CD4-positive, CD25-positive, alpha-beta regulatory T cell (primary cell): ENCODE measurements around the gene SEMA4C. TPM values are rescaled to one million over a fixed set of nuclear protein-coding genes. Genes with fewer than 3 reads are reported as not detected.
A peak's percentile ranks its signal among the peaks of the same experiment; 100 is the strongest.

Experiments used
- ATAC-seq, 2 donors: fragments of 150-1000 bp; cut with Tn5 transposase; one replicate each; pipeline ENCODE4 v1.10.0; 2021; ENCODE audit warnings: low read depth in 2 of 2, moderate number of reproducible peaks in 2 of 2, moderate library complexity in 1 of 2
- DNase-seq, 3 donors: peaks; one replicate each; pipeline versions ENCODE4 v3.0.0 to v3.0.0-alpha.2; 2012 to 2022; ENCODE audit warnings: mixed read lengths in 1 of 3
- H3K27ac ChIP-seq: one replicate; pipeline ENCODE4 v1.7.0; 2013; ENCODE audit warnings: mild to moderate bottlenecking, low read length; ENCODE audit not compliant: insufficient read depth, poor library complexity, severe bottlenecking
- H3K27me3 ChIP-seq: one replicate; pipeline ENCODE4 v1.7.0; 2013; ENCODE audit warnings: low read length; ENCODE audit not compliant: control insufficient read depth, insufficient read depth
- H3K36me3 ChIP-seq: one replicate; pipeline ENCODE4 v1.7.0; 2013; ENCODE audit warnings: mild to moderate bottlenecking, low read length, moderate library complexity; ENCODE audit not compliant: control insufficient read depth, insufficient read depth
- H3K4me1 ChIP-seq: 2 replicates; pipeline ENCODE4 v1.7.0; 2013; ENCODE audit warnings: mild to moderate bottlenecking, low read length; ENCODE audit not compliant: insufficient read depth, control insufficient read depth, poor library complexity, severe bottlenecking
- H3K4me3 ChIP-seq: one replicate; pipeline ENCODE4 v1.7.0; 2013; ENCODE audit warnings: low read depth, mild to moderate bottlenecking, low read length, moderate library complexity
- H3K9me3 ChIP-seq, 2 experiments: 1 replicate in 1 of 2; 2 replicates in 1 of 2; pipeline ENCODE4 v1.7.0; 2013; ENCODE audit warnings: low read length in 2 of 2, mild to moderate bottlenecking in 1 of 2, moderate library complexity in 1 of 2; ENCODE audit not compliant: control insufficient read depth in 2 of 2
- H3K27ac Mint-ChIP-seq, 3 donors: one replicate each; pipeline ENCODE4 v1.8.0; 2020 to 2022; ENCODE audit warnings: mild to moderate bottlenecking in 3 of 3, mixed read lengths in 3 of 3, moderate library complexity in 2 of 3
- H3K27me3 Mint-ChIP-seq: one replicate; pipeline ENCODE4 v1.8.0; 2022; ENCODE audit warnings: mild to moderate bottlenecking, mixed read lengths
- H3K36me3 Mint-ChIP-seq: one replicate; pipeline ENCODE4 v1.8.0; 2020; ENCODE audit warnings: mixed read lengths
- H3K4me1 Mint-ChIP-seq, 4 donors: one replicate each; pipeline ENCODE4 v1.8.0; 2020 to 2022; ENCODE audit warnings: mixed read lengths in 4 of 4, mild to moderate bottlenecking in 1 of 4
- H3K4me3 Mint-ChIP-seq, 4 donors: one replicate each; pipeline ENCODE4 v1.8.0; 2020 to 2022; ENCODE audit warnings: mild to moderate bottlenecking in 4 of 4, mixed read lengths in 4 of 4, moderate library complexity in 3 of 4
- H3K9me3 Mint-ChIP-seq, 7 donors: one replicate each; pipeline ENCODE4 v1.8.0; 2020 to 2022; ENCODE audit warnings: mixed read lengths in 7 of 7, mild to moderate bottlenecking in 3 of 7, moderate library complexity in 2 of 7
- polyA plus RNA-seq, 4 donors: library from polyadenylated mRNA; unstranded; fragments of 300-500 nt; fragmentation: Illumina TruSeq; gene quantifications; one replicate each; pipeline ENCODE4 v1.2.3, GENCODE V29; 2021
- total RNA-seq: library from RNA; stranded (reverse); gene quantifications from one replicate; pipeline ENCODE4 v1.2.3, GENCODE V29; 2022

The SEMA4C gene
- total and polyA plus RNA-seq, 5 donors from 2014 or later: 1.3 to 23.3 (median 2.7) TPM

GRCh38 chr2:96869281-96869821 lies 529 bp downstream of the SEMA4C start:
- H3K27me3 ChIP-seq: no peaks in the 10 kb centered on the region
- H3K36me3 Mint-ChIP-seq: no peaks in the 10 kb centered on the region
- no peak overlapping the region for H3K4me3 ChIP-seq
- peaks cover 37% of the 10 kb centered on the region for H3K4me1 ChIP-seq
- H3K27me3 Mint-ChIP-seq: peaks cover 43% of the 10 kb centered on the region
- no peaks in the 10 kb centered on the region for H3K9me3 Mint-ChIP-seq
- H3K9me3 ChIP-seq: no peaks in the 10 kb centered on the region
- peak overlapping the region; percentile 71 for H3K27ac ChIP-seq
- H3K27ac Mint-ChIP-seq: no peak overlapping the region
- DNase-seq: no peak
- H3K4me3 Mint-ChIP-seq: peak overlapping the region in 3 of 4 donors; percentile 71 to 95 (median 80)
- no peak for ATAC-seq
- peaks cover 6 to 57% (median 21%) of the 10 kb centered on the region in 4 donors for H3K4me1 Mint-ChIP-seq
- peaks cover 7% of the 10 kb centered on the region for H3K36me3 ChIP-seq

- no peaks in the 10 kb centered on the region for H3K36me3 Mint-ChIP-seq
- peak overlapping the region; percentile 85 to 91 (median 90) for H3K4me3 Mint-ChIP-seq
- H3K4me1 Mint-ChIP-seq: peaks cover 6 to 50% (median 17%) of the 10 kb centered on the region in 4 donors
- peak overlapping the region; percentile 67 to 90 (median 81) for H3K27ac Mint-ChIP-seq
- Histone ChIP-seq H3K27me3 (no peaks in the 10 kb centered on the region), H3K4me3 (no peak overlapping the region), H3K4me1 (peaks cover 31% of the 10 kb centered on the region), H3K9me3 (no peaks in the 10 kb centered on the region), H3K36me3 (peaks cover 11% of the 10 kb centered on the region), H3K27ac (peak overlapping the region; percentile 65)
- ATAC-seq: peak; percentile 7 to 18
- DNase-seq: peak; percentile 43 to 57 (median 55)
- no peaks in the 10 kb centered on the region for H3K9me3 Mint-ChIP-seq
- peaks cover 39% of the 10 kb centered on the region for H3K27me3 Mint-ChIP-seq
These were observed 1.2 kb downstream of the SEMA4C start for GRCh38 chr2:96868555-96869280.

- peaks cover 17% of the 10 kb centered on the region for H3K36me3 ChIP-seq
- H3K27ac ChIP-seq: peak overlapping the region; percentile 65
- Mint-ChIP-seq H3K9me3 (no peaks in the 10 kb centered on the region), H3K27ac (peak overlapping the region; percentile 67 to 90 (median 81)), H3K4me3 (peak overlapping the region; percentile 85 to 91 (median 90)), H3K4me1 (peaks cover 6 to 45% (median 17%) of the 10 kb centered on the region in 4 donors), H3K27me3 (peaks cover 34% of the 10 kb centered on the region), H3K36me3 (peaks cover 3% of the 10 kb centered on the region)
- peak overlapping the region; percentile 32 for H3K4me3 ChIP-seq
- ATAC-seq (no peak), DNase-seq (peak in 1 of 3 donors; percentile 20)
- H3K27me3 ChIP-seq: no peaks in the 10 kb centered on the region
- no peaks in the 10 kb centered on the region for H3K9me3 ChIP-seq
- H3K4me1 ChIP-seq: peaks cover 29% of the 10 kb centered on the region
These were observed 1.9 kb downstream of the SEMA4C start for GRCh38 chr2:96867756-96868554.

GRCh38 chr2:96866986-96867755 lies 2.7 kb downstream of the SEMA4C start:
- Histone ChIP-seq H3K4me3 (no peak overlapping the region), H3K4me1 (peaks cover 29% of the 10 kb centered on the region), H3K27ac (peak overlapping the region; percentile 65), H3K36me3 (peaks cover 18% of the 10 kb centered on the region), H3K27me3 (no peaks in the 10 kb centered on the region), H3K9me3 (no peaks in the 10 kb centered on the region)
- DNase-seq (no peak), ATAC-seq (no peak)
- Mint-ChIP-seq H3K27me3 (peaks cover 28% of the 10 kb centered on the region), H3K4me1 (peaks cover 6 to 39% (median 17%) of the 10 kb centered on the region in 4 donors), H3K9me3 (peaks cover 0 to under 1% (median 0%) of the 10 kb centered on the region in 7 donors), H3K27ac (peak overlapping the region; percentile 67 to 90 (median 81)), H3K36me3 (peaks cover 5% of the 10 kb centered on the region), H3K4me3 (peak overlapping the region; percentile 85 to 91 (median 90))

GRCh38 chr2:96866586-96866985 lies 3.3 kb downstream of the SEMA4C start:
- H3K9me3 ChIP-seq: no peaks in the 10 kb centered on the region
- DNase-seq: no peak
- peaks cover 29% of the 10 kb centered on the region for H3K4me1 ChIP-seq
- H3K4me3 ChIP-seq: no peak overlapping the region
- Mint-ChIP-seq H3K9me3 (peaks cover 0 to 1% (median 0%) of the 10 kb centered on the region in 7 donors), H3K27me3 (peaks cover 28% of the 10 kb centered on the region), H3K36me3 (peaks cover 8% of the 10 kb centered on the region), H3K4me3 (peak overlapping the region; percentile 80 to 91 (median 88)), H3K27ac (peak overlapping the region in 1 of 3 donors; percentile 63), H3K4me1 (peaks cover 6 to 38% (median 17%) of the 10 kb centered on the region in 4 donors)
- no peak overlapping the region for H3K27ac ChIP-seq
- H3K36me3 ChIP-seq: peaks cover 23% of the 10 kb centered on the region
- H3K27me3 ChIP-seq: no peaks in the 10 kb centered on the region
- ATAC-seq: no peak

- Mint-ChIP-seq H3K4me1 (peaks cover 6 to 38% (median 16%) of the 10 kb centered on the region in 4 donors), H3K27ac (no peak overlapping the region), H3K36me3 (peaks cover 8% of the 10 kb centered on the region), H3K4me3 (peak overlapping the region in 2 of 4 donors; percentile 61 to 91), H3K9me3 (peaks cover 0 to 1% (median 0%) of the 10 kb centered on the region in 7 donors), H3K27me3 (peaks cover 23% of the 10 kb centered on the region)
- Histone ChIP-seq H3K4me3 (no peak overlapping the region), H3K4me1 (peaks cover 29% of the 10 kb centered on the region), H3K27ac (no peak overlapping the region), H3K36me3 (peaks cover 23% of the 10 kb centered on the region), H3K9me3 (no peaks in the 10 kb centered on the region), H3K27me3 (no peaks in the 10 kb centered on the region)
- DNase-seq (no peak), ATAC-seq (no peak)
These were observed 3.7 kb downstream of the SEMA4C start for GRCh38 chr2:96866149-96866548.

- peaks cover 18% of the 10 kb centered on the region for H3K27me3 Mint-ChIP-seq
- H3K27ac ChIP-seq: no peak overlapping the region
- H3K27ac Mint-ChIP-seq: peak overlapping the region in 1 of 3 donors; percentile 59
- H3K36me3 Mint-ChIP-seq: peaks cover 8% of the 10 kb centered on the region
- no peak for ATAC-seq
- H3K4me3 Mint-ChIP-seq: peak overlapping the region in 3 of 4 donors; percentile 48 to 91 (median 61)
- peaks cover 23% of the 10 kb centered on the region for H3K36me3 ChIP-seq
- no peaks in the 10 kb centered on the region for H3K27me3 ChIP-seq
- peaks cover 0 to 1% (median 0%) of the 10 kb centered on the region in 7 donors for H3K9me3 Mint-ChIP-seq
- DNase-seq: no peak
- peaks cover 3 to 33% (median 12%) of the 10 kb centered on the region in 4 donors for H3K4me1 Mint-ChIP-seq
- H3K9me3 ChIP-seq: no peaks in the 10 kb centered on the region
- no peak overlapping the region for H3K4me3 ChIP-seq
- peaks cover 25% of the 10 kb centered on the region for H3K4me1 ChIP-seq
These were observed 4.2 kb downstream of the SEMA4C start for GRCh38 chr2:96865654-96866053.
